ENCODE data around the gene BEND5. TPM values are rescaled to one million over a fixed set of nuclear protein-coding genes. Genes with fewer than 3 reads are reported as not detected.

BEND5 gene
- polyA plus RNA-seq, 3 donors: 0.13 TPM; not detected in 2

DNA sequence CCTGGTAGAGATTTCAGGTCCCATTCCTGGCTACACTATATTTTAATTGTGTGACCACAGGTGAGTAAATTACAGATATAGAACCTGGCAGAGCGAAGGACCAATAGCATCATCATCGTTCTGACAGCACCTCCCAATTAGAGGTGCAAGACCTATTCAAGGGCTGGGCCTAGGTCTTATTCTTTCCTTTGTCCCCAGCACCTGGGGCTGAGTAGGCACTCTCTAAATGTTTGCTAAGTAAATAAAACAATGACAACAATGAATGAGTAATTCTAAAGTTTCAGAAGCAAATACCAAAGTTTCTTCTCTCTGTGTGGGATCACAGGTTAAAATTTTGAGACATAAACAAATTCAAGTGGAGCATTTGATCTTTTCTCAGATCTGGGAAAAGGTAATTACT lies 32.7 kb downstream of the BEND5 start:
- Histone ChIP-seq H3K36me3 (replicated peaks in 1 of 2; ENCODE audit: control insufficient read depth in 1 of 2, insufficient read depth in 2 of 2, low read length in 2 of 2) (no peaks in the 10 kb centered on the region), H3K79me2 (ENCODE audit: insufficient read depth, low read length) (no peaks in the 10 kb centered on the region)

DNA sequence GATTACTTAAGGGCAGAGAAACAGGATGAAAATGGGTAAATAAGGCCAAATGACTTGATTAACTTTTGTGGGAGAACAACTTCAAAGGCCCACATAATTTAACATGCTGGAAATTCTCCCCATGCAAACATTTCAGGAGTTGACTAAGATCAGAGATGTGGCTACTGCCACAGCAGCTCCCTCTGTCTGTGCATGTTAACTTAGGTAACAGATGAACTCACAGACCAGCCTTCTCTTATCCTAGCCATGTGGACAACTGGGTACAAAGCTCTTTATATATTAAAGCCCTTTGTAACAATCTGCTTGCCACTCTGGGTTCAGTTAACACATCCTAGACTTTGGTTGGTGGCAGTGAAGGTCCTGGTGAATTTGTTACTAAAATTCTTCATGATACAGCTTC lies 33.2 kb downstream of the BEND5 start:
- intact Hi-C loops (cut with micrococcal nuclease): no loop called here
- TF ChIP-seq, protein P1, sequence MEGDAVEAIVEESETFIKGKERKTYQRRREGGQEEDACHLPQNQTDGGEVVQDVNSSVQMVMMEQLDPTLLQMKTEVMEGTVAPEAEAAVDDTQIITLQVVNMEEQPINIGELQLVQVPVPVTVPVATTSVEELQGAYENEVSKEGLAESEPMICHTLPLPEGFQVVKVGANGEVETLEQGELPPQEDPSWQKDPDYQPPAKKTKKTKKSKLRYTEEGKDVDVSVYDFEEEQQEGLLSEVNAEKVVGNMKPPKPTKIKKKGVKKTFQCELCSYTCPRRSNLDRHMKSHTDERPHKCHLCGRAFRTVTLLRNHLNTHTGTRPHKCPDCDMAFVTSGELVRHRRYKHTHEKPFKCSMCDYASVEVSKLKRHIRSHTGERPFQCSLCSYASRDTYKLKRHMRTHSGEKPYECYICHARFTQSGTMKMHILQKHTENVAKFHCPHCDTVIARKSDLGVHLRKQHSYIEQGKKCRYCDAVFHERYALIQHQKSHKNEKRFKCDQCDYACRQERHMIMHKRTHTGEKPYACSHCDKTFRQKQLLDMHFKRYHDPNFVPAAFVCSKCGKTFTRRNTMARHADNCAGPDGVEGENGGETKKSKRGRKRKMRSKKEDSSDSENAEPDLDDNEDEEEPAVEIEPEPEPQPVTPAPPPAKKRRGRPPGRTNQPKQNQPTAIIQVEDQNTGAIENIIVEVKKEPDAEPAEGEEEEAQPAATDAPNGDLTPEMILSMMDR (IDR thresholded peaks at IDR 0.05): no peak
- H3K36me3 Mint-ChIP-seq: peaks cover 2 to 6% of the 10 kb centered on the region in 2 donors
- no peak overlapping the region for H3K4me3 Mint-ChIP-seq
- Histone ChIP-seq H3K27me3 (ENCODE audit: control insufficient read depth in 2 of 2, insufficient read depth in 2 of 2, low read length in 2 of 2) (no peaks in the 10 kb centered on the region), H3K36me3 (replicated peaks in 1 of 2; ENCODE audit: control insufficient read depth in 1 of 2, insufficient read depth in 2 of 2, low read length in 2 of 2) (no peaks in the 10 kb centered on the region), H3K4me1 (ENCODE audit: control insufficient read depth in 1 of 2, insufficient read depth in 2 of 2, low read length in 2 of 2) (no peaks in the 10 kb centered on the region), H3K79me2 (ENCODE audit: insufficient read depth, low read length) (no peaks in the 10 kb centered on the region), H2AFZ (ENCODE audit: insufficient read depth, low read depth, low read length, poor library complexity, severe bottlenecking) (no peak overlapping the region), H3K9me3 (replicated peaks in 1 of 2; ENCODE audit: control insufficient read depth in 1 of 2, insufficient read depth in 1 of 2, low read length in 2 of 2) (no peaks in the 10 kb centered on the region), H4K20me1 (ENCODE audit: insufficient read depth, low read length) (no peaks in the 10 kb centered on the region), H3K9ac (ENCODE audit: insufficient read depth, low read length, poor library complexity, severe bottlenecking) (no peak overlapping the region), H3K4me2 (replicated peaks; ENCODE audit: extremely low read depth, low read length, poor library complexity, severe bottlenecking) (no peak overlapping the region), H3K4me3 (replicated peaks in 1 of 3; ENCODE audit: low read depth in 2 of 3, low read length in 3 of 3) (no peak overlapping the region), H3K27ac (ENCODE audit: low read depth in 1 of 2, low read length in 2 of 2) (no peak overlapping the region)
- no peak for DNase-seq
- H3K27ac Mint-ChIP-seq: no peak overlapping the region
- H3K4me1 Mint-ChIP-seq: peaks cover 1% of the 10 kb centered on the region
- no peaks in the 10 kb centered on the region for H3K9me3 Mint-ChIP-seq
- no peaks in the 10 kb centered on the region for H3K27me3 Mint-ChIP-seq (ENCODE audit: low read depth in 3 of 3)

More for the DNA sequence above, 32.7 kb downstream of the BEND5 start:
- no peaks in the 10 kb centered on the region for H3K4me1 Mint-ChIP-seq
- H4K20me1 ChIP-seq (ENCODE audit: insufficient read depth, low read length): no peaks in the 10 kb centered on the region
- H3K27me3 Mint-ChIP-seq (ENCODE audit: low read depth in 3 of 3): no peaks in the 10 kb centered on the region
- H3K4me2 ChIP-seq (replicated peaks; ENCODE audit: extremely low read depth, low read length, poor library complexity, severe bottlenecking): no peak overlapping the region
- H3K4me1 ChIP-seq (ENCODE audit: control insufficient read depth in 1 of 2, insufficient read depth in 2 of 2, low read length in 2 of 2): no peaks in the 10 kb centered on the region
- no peak overlapping the region for H3K4me3 Mint-ChIP-seq
- H3K36me3 Mint-ChIP-seq: peaks cover 2 to 9% of the 10 kb centered on the region in 2 donors
- TF ChIP-seq, protein P1 (IDR thresholded peaks at IDR 0.05): no peak
- DNase-seq: no peak
- H3K9me3 ChIP-seq (replicated peaks in 1 of 2; ENCODE audit: control insufficient read depth in 1 of 2, insufficient read depth in 1 of 2, low read length in 2 of 2): no peaks in the 10 kb centered on the region
- H2AFZ ChIP-seq (ENCODE audit: insufficient read depth, low read depth, low read length, poor library complexity, severe bottlenecking): no peak overlapping the region
- H3K27ac Mint-ChIP-seq: no peak overlapping the region
- H3K27me3 ChIP-seq (ENCODE audit: control insufficient read depth in 2 of 2, insufficient read depth in 2 of 2, low read length in 2 of 2): no peaks in the 10 kb centered on the region
- H3K27ac ChIP-seq (ENCODE audit: low read depth in 1 of 2, low read length in 2 of 2): no peak overlapping the region
- no peak overlapping the region for H3K9ac ChIP-seq (ENCODE audit: insufficient read depth, low read length, poor library complexity, severe bottlenecking)
- no peak overlapping the region for H3K4me3 ChIP-seq (replicated peaks in 1 of 3; ENCODE audit: low read depth in 2 of 3, low read length in 3 of 3)
- intact Hi-C loops (cut with micrococcal nuclease): no loop called here
- WGBS (ENCODE audit: insufficient coverage): no CpG with 5 or more reads among the region's 2 CpGs
- H3K9me3 Mint-ChIP-seq: no peaks in the 10 kb centered on the region

All from CD14-positive monocyte (primary cell).